Measurements from ENCODE around the gene CPB1.

DNA sequence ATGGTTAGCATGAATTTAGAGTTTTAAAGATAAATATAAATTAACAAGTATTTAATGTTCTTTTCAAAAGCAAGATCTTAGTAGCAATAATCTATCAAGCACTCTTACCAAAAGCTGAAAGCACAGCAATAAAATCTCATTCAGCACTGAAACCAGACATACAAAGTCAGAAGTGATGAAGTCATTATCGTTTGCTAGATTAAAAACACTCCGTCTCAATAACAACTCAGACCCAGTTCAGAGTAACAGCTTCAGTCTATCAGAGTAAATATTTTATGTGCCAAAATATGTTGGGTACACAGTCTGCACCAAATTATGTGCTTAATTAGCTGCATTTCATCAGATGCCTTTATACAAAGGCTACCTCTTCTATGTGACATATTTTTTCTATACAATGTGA is 79.1 kb downstream of the CPB1 start:
- TF ChIP-seq, protein P1, sequence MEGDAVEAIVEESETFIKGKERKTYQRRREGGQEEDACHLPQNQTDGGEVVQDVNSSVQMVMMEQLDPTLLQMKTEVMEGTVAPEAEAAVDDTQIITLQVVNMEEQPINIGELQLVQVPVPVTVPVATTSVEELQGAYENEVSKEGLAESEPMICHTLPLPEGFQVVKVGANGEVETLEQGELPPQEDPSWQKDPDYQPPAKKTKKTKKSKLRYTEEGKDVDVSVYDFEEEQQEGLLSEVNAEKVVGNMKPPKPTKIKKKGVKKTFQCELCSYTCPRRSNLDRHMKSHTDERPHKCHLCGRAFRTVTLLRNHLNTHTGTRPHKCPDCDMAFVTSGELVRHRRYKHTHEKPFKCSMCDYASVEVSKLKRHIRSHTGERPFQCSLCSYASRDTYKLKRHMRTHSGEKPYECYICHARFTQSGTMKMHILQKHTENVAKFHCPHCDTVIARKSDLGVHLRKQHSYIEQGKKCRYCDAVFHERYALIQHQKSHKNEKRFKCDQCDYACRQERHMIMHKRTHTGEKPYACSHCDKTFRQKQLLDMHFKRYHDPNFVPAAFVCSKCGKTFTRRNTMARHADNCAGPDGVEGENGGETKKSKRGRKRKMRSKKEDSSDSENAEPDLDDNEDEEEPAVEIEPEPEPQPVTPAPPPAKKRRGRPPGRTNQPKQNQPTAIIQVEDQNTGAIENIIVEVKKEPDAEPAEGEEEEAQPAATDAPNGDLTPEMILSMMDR (IDR thresholded peaks at IDR 0.05; ENCODE audit: insufficient read depth, low read depth, low read length): no peak
- no peak for TF ChIP-seq EZH2 (IDR thresholded peaks at IDR 0.05; ENCODE audit: insufficient read depth, low read length)
